ENCODE data around the gene ZCCHC2. TPM values are rescaled to one million over a fixed set of nuclear protein-coding genes. Genes with fewer than 3 reads are reported as not detected.

Gene ZCCHC2
- total and polyA plus RNA-seq, 2 of the 8 experiments (the other 6 are each of a cell fraction or from before 2014, with no cell fraction given) = 13.5 to 18.6 TPM

GRCh38 chr18:62500174-62500573, 22.7 kb upstream of the ZCCHC2 start (continued):
- TF ChIP-seq KDM5A (IDR thresholded peaks at IDR 0.05; ENCODE audit: low read length) = no peak
- no peak for TF ChIP-seq RBBP5 (IDR thresholded peaks at IDR 0.05; ENCODE audit: borderline replicate concordance, low read depth, low read length)
- no peak for TF ChIP-seq CHD7 (IDR thresholded peaks at IDR 0.05; ENCODE audit: insufficient replicate concordance, low read length)
